HUDEP-2 (cell line): ENCODE data around the gene SRCIN1.
"Not testable (repeated sequence)": the region's sequence is repeated elsewhere in the genome, so short reads cannot be mapped to it uniquely, and the experiment has no call there.

Source experiments
- DNase-seq, 76 experiments: peaks; one replicate each; lab custom pipeline; 2025; ENCODE audit not compliant: unreplicated experiment in 76 of 76; lab: John Stamatoyannopoulos, UW

Gene SRCIN1

DNA sequence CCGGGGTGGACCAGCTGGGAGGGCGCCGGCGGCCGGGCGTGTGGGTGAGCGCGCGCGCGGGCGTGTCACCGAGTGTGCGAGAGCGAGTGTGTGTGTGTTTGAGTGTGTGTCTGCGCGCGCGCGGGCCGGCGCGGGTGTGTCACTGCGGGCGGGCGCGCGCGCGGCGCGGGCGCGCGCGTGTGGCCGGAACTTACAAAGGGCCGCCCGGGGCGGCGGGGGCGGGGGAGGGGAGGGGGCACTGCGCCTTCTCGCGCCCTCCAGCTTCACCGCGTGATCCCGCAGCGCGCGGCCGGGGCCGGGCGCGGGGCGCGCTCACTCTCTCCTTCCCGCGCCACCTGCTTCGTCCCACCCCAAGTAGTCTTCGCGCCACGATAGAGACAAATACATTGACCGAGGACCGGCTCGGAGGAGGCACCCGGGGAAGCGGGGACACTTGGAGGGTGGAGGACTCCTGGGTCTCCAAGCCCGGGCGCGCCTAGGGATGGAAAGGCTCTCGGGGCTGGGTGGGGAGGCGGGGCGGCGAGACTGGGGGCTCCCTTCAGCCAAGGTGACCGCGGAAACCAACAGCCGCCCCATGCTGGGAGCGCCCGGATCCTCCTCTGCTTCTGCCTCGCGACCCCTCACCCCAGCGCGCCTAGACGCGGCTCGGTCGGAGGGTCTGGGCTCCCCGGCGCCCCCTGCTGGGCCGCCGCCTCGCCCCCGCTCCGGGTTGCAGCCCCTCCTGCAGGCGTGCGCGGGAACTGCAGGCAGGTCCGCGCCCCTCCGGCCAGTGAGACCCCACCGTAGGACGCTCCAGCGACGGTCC, at the start of gene SRCIN1:
Gene SRCIN1 (minus strand): TSS at position 112 of the 805 bp plus-strand sequence. CDS start 247 bp downstream, outside the sequence.
- DNase-seq, result peak in 45 of 76 experiments; percentile 5 to 63 (median 32)

DNA sequence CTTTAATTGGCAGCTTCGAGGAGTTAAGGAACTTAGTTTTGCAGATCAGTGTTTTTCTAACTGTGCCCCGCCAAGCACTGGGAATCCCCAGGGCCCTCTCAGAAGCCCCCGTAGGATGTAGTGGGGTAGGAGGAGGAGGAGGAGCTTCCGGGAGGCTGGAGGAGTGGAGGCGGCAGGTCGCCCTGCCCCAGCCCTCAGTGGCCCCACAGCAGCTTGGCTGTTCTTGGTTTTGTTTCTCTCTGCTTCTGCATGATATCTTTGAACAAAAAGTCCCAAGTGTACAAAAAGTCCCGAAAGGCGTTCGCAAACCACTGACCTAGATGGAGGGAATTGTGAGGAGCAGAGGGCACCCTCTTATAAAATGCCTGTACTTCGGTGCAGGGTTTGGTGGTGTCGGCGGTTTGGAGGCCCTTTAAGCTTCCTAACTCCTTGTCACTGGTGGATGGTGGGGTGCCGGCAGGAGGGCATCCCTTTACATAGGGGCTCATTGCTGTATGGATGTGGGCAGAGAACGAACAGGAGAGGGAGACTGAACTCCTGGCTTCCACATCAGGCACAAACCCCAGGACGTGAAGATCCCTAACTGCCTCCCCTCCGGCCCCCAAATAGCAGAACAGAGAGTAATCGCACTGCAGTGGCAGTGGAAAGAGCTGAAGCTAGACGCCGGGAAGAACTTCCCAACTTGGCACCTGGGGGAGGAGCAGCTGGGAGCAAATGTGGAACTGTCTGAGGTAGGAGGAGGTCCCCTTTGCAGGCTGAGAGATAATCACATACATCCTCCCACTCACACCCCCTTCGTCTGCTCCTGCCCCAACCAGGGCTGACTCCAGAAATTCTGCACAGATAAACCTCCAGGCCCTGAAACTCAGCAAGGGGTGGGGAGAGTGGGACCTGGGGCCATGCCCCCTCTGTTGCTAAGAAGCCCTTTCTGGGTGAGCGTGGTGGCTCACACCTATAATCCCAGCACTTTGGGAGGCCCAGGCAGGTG, 49.0 kb upstream of the SRCIN1 start:
- DNase-seq, result no peak

GRCh38 chr17:38653679-38654078, 47.9 kb upstream of the SRCIN1 start:
- DNase-seq, result no peak

DNA sequence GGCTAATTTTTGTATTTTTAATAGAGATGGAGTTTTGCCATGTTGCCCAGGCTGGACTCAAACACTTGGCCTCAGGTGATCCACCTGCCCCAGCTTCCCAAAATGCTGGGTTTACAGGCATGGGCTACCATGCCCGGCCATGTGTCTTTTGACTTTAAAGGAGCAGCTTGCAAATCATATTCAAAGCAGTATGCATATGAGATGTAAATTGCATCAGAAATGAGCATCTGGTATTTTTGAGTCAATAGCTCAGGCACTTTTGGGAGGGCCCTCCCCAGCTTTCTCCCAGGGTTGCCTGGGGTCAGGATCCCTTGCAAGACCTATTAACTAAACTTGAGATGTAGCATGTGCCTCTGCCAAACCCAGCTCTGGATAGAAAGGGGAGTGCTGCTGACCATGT, 47.5 kb upstream of the SRCIN1 start:
- DNase-seq, result no peak

- not testable (repeated sequence) for DNase-seq
These were observed 45.0 kb upstream of the SRCIN1 start for GRCh38 chr17:38650653-38651173.

GRCh38 chr17:38637951-38638350, 32.2 kb upstream of the SRCIN1 start:
- no peak for DNase-seq

DNA sequence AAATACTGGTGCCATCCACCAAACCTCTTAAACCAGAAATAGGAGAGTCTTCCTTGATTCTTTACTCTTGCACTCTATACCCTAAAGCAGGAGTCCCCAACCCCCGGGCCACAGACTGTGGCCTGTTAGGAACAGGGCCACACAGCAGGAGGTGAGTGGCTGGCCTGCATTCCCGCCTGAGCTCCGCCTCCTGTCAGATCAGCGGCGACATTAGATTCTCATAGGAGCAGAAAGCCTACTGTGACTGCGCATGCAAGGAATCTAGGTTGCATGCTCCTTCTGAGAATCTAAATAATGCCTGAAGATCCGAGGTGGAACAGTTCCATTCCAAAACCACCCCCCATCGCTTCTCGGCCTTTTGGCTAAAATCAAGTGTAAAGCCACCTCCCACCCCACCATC, 30.3 kb upstream of the SRCIN1 start:
- DNase-seq, result no peak

DNA sequence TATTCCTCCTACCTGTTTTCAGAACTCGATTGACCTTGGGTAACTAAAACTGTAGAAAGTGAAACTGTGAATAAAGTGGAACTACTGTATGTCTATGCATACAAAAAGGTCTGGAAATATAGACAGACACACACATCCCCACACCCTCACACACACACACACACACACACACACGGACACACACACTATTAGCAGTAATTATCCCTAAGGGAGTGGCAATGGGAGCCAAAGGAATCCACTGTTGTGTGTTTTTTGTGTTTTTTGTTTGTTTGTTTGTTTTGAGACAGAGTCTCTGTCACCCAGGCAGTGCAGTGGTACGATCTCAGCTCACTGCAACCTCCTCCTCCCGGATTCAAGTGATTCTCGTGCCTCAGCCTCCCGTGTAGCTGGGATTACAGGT, 26.6 kb upstream of the SRCIN1 start:
- DNase-seq, result no peak

DNA sequence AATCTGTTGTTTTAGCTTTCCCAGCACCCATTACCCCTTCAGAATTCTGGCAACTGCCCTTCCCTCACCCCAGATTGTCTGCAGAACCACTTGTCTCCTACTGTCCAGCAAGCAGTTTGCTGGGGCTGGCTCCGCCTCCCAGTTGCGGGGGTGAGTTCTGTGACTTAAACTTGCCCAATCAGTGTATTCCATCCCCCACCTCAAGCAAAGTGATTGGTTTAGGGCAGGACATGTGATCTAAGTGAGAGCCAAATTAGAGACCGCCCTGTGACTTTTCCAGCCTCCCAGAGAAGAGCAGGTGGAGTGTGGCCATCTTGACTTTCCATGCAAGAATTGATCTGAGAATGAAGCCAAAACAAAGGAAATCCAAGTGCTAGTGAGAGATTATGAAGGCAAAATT, 22.7 kb upstream of the SRCIN1 start:
- peak in 3 of 76 experiments; percentile 14 to 24 (median 14) for DNase-seq

- DNase-seq, result no peak
These were observed 22.2 kb upstream of the SRCIN1 start for GRCh38 chr17:38627957-38628356.

DNA sequence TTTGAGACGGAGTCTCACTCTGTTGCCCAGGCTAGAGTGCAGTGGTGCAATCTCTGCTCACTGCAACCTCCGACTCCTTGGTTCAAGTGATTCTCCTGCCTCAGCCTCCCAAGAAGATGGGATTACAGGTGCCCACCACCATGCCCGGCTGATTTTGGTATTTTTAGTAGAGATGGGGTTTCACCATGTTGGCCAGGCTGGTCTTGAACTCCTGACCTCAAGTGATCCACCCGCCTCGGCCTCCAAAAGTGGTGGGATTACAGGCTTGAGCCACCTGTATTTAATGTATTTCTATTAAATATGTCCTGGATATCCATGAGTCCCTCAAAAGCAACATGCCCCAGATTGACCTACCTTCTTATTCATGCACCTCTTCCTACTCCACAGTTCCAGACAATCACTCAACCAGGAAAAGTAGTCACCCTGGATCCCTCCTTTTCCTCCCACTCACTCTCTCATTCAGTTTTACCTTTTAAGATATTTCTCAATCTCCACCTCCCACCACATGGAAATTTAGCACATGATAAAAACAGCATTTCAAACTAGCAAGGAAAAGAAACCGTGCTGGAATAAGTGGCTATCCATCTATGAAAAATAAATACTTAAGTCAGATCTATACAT, 21.0 kb upstream of the SRCIN1 start:
- DNase-seq, result not testable (repeated sequence)

DNA sequence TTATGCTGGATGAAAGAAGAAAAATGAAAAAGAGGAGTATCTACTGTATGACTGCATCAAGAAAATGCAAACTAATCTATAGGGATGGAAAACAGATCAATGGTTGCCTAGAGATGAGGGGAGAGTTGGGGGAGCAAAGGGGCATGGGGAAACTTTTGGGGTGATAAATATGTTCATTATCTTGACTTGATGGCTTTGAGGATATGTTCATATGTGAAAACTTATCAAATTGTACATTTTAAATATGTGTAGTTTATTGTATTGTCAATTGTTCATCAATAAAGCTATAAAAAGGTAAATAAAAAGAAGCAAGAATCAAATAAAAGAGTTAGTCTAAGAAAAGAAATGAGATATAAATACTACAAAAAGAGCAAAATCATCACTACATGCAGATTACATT, 19.7 kb upstream of the SRCIN1 start:
- DNase-seq, result no peak

- not testable (repeated sequence) for DNase-seq
These were observed 19.1 kb upstream of the SRCIN1 start for GRCh38 chr17:38624782-38625355.

GRCh38 chr17:38621538-38621937, 15.8 kb upstream of the SRCIN1 start:
- no peak for DNase-seq

DNA sequence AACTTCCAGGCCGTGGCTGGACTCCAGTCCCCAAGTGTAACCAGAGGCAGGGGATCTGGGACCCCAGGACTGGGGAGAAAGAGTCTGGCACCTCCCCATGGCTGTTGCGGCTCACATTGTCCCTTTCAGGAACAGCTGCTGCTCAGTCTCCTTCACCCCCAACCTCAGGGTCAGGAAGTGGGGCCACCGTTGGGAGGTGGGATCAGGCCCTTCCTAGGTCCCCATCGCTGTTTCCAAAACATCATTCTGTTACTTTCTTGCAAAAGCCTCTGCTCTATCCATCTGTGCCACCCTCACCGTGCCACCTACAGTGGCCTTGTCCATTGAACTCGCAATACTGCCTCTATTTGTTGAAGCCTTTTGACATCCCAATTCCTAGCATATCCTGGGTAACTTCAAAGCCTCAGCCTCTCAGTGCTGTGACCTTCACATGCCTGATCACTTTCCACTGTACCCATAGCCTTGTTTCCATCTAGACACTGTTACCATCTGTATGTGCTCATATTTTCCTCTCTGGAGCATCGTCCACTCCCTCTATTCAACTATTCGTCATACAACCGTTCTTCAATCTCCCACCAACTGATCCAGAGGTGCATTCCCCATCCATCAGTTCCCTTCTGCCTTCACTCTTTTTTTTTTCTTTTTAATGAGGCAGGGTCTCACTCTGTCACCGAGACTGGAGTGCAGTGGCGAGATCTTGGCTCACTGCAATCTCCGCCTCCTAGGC, 15.0 kb upstream of the SRCIN1 start:
- DNase-seq, result no peak

DNA sequence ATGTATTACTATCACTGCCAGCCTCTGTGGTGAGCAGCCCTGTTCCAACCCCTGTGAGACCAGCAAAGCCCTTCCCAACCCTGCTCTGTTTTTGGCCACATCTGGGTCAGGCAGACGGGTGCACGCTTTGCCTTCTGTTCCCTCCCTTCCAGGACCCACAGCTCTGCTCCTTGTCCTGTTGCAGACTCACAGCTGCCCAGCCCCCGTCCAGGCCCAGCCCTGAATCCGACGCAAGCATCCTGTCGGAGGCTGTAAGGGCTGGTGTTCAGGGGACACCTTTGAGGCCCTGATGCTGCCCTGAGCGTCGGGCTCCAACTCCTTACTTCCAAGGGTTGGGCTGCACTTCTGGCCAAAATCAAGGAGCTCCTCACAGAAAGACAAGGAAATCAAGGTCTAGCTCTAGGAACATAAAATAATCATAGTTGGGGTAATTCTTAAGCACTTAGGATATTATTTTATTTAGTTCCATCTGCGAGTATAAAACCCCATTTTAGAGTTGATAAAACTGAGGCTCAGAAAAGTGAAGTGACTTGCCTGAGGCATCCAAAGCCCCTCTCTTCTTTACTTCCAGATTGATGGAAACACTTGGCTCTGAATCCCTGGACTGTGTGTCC, 14.3 kb upstream of the SRCIN1 start:
- DNase-seq, result no peak

GRCh38 chr17:38619451-38619795, 13.7 kb upstream of the SRCIN1 start:
- DNase-seq, result no peak

GRCh38 chr17:38617967-38618760, 12.4 kb upstream of the SRCIN1 start:
- no peak for DNase-seq
